ENCODE data around the gene ANKRD9.

The ANKRD9 gene

DNA sequence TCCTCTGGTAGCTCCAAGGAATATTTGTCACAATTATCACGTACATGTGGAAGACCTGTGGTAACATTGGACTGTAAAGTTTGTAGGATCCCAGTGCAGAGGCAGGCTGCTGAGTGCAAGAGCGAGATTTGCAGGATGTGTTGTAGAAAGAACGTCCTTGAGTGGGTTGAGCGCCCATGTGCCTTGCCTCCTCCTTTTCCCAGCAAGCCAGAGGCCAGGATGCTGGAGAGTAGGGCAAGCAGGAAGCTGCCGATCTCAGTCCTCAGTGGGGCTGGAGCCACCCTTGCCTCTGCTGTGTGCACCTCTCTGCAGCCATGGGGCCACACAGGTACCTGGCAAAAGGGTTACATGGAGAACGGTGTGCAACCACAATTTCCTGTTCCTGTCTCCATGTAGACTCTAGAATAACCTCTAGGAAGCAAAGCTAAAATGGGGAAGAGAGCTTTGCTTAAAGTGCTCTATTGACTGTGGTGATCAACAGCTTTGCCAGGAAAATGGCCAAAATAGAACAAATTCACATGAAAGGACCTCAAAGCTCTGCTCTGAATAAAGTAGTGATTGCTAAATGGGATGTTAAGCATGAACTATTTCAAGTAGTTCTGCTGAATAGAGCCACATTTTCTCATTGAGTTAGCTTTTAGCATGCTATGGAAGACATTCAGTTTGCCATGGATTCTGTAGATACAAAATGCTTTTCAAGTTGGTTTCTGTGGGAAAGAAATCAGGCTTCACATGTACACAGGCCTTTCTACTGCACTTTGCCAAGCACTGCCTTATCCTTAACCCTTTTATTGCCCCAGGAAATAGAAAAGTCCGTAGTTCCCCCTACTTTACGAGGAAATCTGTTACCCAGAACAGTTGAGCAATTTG lies 37.4 kb downstream of the ANKRD9 start:
- no peak for DNase-seq

DNA sequence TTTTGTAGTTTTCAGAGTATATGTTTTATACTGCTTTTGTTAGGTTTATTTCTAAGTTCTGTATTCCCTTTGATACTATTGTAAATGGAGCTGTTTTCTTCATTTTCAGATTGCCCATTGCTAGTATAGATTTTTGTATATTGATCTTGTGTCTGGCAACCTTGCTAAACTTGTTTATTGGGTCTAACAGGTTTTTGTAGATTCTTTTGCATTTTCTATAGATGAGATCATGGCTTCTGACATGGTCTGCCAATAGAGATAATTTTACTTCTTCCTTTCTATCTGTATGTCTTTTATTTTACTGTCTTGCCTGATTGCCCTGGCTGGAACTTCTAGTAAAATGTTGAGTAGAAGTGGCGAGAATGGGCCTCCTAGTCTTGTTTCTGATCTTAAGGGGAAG lies 40.3 kb downstream of the ANKRD9 start:
- DNase-seq = no peak

DNA sequence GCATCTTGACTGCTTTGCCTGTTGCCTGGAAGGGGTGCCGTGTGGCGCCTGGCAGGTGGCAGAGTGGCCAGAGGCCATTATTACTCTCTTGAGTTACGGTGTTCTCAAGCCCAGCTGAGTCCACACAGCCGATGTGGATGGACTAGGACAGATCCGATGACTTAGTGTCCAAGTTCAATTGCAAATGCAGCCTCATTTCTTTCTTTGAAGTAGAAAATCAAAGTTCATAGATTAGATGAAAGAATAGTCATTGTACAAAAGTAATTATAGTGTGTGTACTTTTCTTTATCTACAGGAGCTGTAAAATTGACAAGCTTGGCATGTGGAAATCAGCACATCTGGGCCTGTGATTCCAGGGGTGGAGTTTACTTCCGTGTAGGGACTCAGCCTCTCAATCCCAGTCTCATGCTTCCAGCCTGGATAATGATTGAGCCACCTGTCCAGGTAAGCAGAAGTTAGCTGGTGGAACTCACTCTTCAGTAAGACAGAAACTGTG lies 44.7 kb downstream of the ANKRD9 start:
- no peak for DNase-seq

DNA sequence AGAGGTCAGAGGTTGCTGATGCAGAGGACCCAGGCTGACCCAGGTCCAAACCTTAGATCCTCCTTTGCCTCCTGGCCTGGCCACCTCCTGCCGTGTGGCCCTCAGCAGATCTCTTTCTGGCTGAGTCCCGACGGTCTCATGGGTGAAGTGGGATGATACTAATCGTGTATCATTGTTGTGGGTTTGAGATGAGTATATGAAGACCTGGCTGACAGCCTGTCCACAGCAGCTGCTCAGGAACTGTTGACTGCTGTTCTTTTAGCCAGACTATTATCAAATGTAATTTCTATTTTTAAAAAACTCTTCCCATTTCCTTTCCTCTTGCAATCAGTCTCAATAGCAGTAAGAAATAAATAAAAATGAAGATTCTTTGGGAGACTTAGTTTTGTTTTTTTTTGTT lies 45.6 kb downstream of the ANKRD9 start:
- DNase-seq = no peak

DNA sequence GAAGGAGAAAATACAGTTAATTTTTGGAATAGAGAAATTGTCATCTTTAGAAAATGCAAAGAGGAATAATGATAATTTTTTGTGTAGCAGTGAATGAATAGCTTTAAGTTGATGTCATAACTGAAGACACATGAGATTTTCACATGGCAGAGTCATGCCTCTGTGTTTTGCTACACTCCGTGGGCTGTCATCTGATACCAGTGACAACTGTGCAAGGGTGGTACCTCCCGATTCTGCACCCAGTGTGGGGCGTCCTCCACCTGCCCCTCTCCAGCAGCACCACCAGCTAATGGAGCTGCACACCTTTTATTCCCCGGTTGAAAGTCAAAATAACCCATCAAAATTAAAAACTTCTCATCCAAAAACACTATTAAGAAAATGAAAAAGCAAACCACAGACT lies 47.2 kb downstream of the ANKRD9 start:
- DNase-seq = no peak

DNA sequence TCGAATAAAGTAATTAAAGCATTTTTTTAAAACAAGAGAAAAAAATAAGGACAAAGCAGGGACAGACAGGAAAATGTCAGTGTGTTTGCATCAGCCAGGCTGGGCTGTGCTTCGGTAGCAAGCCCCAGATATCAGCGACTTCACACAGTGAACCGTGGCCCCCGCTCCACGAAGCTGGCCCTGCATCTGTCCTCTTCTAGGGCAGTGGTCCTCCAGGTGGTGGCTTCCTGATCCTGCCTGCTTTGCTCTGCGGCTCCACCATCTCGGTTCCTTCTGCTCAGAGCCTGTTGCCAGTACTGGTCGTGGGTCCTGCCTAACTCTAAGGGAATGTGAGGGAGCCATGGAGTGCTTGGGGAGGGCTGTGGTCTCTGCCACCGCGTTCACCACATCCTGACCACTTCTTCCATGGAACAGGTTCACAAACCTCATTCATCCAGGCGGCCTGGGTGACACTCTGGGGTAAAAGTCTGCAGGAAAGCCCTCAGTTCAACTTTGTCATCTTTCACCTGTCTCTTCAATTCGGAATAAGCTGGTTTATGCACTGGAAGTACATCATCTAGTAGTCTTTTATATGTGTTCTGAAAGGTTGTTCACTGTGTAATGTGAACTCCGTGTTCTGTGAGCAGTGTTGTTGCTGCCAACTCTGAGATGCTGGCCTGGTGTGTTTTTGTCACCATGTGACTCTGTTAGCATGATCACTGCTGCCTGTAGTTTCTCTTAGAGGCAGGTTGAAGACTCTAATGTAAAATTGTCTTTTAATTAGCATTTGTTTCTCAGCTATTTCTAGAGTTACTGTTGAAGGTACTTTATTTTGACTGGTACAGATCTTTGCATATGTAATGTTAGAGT lies 47.9 kb downstream of the ANKRD9 start:
- DNase-seq = no peak

DNA sequence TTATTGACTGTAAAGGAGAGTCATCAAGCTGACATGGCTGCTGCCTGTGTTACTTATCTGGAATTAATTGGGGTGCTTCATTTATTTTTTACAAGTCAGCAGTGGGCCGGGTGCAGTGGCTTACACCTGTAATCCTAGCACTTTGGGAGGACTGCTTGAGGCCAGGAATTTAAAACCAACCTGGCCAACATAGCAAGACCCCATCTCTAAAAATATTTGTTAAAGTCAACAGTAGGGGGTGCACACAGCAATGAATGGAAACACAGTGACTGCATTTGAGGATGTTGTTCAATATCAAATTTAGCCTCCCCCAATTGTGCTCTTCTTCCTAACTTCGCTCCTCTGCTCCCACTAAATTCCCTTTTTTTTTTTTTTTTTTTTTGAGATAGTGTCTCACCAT lies 52.1 kb downstream of the ANKRD9 start:
- DNase-seq = no peak

DNA sequence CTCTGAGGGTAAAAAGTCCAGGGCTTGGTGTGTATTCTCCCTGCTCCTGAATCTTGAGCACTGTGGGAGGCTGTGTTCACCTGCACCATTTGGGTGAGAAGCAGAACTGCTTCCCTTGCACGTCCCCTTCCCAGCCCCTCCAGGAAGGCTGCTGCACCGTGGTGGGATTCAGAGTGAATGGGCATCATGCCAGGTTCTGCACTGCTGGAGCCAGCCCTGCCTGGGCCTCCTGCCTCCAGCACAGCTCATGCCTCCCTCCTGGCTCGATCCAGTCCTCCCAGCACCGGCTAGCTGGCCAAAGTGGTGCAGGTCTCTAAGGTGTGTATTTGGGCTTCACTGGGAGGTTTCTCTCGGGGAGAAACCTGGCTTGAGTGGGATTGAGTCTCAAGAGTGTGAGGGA lies 54.9 kb downstream of the ANKRD9 start:
- no peak for DNase-seq

DNA sequence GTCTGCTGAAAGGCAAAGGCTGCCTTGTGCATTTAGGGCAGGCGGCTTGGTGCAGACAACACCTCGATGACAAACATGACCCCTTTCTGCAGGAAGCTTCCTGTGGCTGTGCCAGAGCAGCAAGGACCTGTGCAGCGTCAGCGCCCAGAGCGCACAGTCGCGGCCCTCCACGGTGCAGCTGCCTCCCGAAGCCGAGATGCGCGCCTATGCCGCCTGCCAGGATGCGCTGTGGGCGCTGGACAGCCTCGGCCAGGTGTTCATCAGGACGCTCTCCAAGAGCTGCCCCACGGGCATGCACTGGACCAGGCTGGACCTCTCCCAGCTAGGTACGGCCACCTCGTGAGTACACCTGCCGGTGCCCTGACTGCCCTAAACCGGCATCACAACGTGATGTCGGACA lies 57.3 kb downstream of the ANKRD9 start:
- no peak for DNase-seq

Data from NCI-H2029 (cell line).